ENCODE results near the gene ZNF311. TPM values are rescaled to one million over a fixed set of nuclear protein-coding genes. Genes with fewer than 3 reads are reported as not detected.
A peak's percentile ranks its signal among the peaks of the same experiment; 100 is the strongest.

The ZNF311 gene
- total and polyA plus RNA-seq, 9 of the 15 experiments (the other 6 are each of a cell fraction or from before 2014, with no cell fraction given): 5.1 to 10.0 (median 7.5) TPM

DNA sequence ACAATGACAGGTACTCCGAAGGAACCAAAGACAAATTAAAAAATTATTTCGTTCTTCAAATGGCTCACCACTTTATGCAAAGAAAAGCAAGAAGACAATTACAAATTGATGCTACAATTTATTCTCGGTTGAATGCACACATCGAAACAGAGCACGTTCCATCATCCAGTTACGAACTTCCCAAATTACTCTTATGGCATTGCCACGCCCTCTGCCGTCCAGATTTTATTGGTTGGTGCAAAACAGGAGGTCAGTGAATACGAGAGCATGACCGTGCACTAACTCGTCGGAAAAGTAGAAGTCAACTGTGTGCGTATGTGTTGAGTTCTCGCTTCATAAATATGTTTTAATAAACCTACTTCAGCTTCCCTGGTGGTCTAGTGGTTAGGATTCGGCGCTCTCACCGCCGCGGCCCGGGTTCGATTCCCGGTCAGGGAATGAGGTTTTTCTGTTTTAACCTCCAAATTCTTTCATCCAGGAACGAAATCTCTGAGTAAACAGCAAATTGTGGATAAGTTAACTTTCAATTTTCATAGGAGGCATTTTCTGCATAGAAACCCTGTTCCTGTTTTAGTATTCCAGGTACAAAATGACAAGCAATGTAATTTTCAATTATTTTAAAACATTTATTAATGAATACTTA, 23.2 kb downstream of the ZNF311 start (continued):
- TF ChIP-seq RREB1 (CRISPR knock-in tag; IDR thresholded peaks at IDR 0.05) (no peak), ZNF143 (CRISPR knock-in tag; IDR thresholded peaks at IDR 0.05) (no peak), CAMTA2 (CRISPR knock-in tag; conservative IDR thresholded peaks at IDR 0.05) (no peak), TCFL5 (CRISPR knock-in tag; conservative IDR thresholded peaks at IDR 0.05) (0 out of 2 replicates have a peak, but pooled peaks have one; percentile 16), ZNF282 (CRISPR knock-in tag; IDR thresholded peaks at IDR 0.05) (no peak), U2AF2 (optimal IDR thresholded peaks at IDR 0.05; ENCODE audit: low read depth, low read length) (no peak), CHD1 (IDR thresholded peaks at IDR 0.05; ENCODE audit: low read length) (peak; percentile 67), IRF1 (CRISPR knock-in tag; IDR thresholded peaks at IDR 0.05; ENCODE audit: borderline replicate concordance) (no peak), PRPF4 (IDR thresholded peaks at IDR 0.05; ENCODE audit: insufficient read depth, low read depth, low read length, poor library complexity, severe bottlenecking) (no peak), ARID3A (IDR thresholded peaks at IDR 0.05; ENCODE audit: borderline replicate concordance, low read depth, low read length) (peak; percentile 53; the same call in 1 of the 2 replicates), ZNF354B (CRISPR knock-in tag; IDR thresholded peaks at IDR 0.05) (peak; percentile 43; the same call in 1 of the 2 replicates), TAF15 (IDR thresholded peaks at IDR 0.05; ENCODE audit: low read depth, low read length) (no peak), NCOA1 (IDR thresholded peaks at IDR 0.05; ENCODE audit: low read depth) (no peak), ZNF75A (CRISPR knock-in tag; IDR thresholded peaks at IDR 0.05) (no peak), KLF13 (tag; IDR thresholded peaks at IDR 0.05; ENCODE audit: borderline replicate concordance, low read depth) (peak; percentile 88)
- TF ChIP-seq, protein P1, sequence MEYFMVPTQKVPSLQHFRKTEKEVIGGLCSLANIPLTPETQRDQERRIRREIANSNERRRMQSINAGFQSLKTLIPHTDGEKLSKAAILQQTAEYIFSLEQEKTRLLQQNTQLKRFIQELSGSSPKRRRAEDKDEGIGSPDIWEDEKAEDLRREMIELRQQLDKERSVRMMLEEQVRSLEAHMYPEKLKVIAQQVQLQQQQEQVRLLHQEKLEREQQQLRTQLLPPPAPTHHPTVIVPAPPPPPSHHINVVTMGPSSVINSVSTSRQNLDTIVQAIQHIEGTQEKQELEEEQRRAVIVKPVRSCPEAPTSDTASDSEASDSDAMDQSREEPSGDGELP (CRISPR knock-in tag; IDR thresholded peaks at IDR 0.05; ENCODE audit: borderline replicate concordance): no peak
- TF ChIP-seq, protein P2, sequence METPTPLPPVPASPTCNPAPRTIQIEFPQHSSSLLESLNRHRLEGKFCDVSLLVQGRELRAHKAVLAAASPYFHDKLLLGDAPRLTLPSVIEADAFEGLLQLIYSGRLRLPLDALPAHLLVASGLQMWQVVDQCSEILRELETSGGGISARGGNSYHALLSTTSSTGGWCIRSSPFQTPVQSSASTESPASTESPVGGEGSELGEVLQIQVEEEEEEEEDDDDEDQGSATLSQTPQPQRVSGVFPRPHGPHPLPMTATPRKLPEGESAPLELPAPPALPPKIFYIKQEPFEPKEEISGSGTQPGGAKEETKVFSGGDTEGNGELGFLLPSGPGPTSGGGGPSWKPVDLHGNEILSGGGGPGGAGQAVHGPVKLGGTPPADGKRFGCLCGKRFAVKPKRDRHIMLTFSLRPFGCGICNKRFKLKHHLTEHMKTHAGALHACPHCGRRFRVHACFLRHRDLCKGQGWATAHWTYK (CRISPR knock-in tag; IDR thresholded peaks at IDR 0.05): no peak
